Activated naive CD8-positive, alpha-beta T cell treated with anti-CD3 and anti-CD28 coated beads, Interleukin-2, amount 50 U/mL, for 16 hours (primary cell): Measurements from ENCODE around the gene BRAP.
"Not testable (repeated sequence)": the region's sequence is repeated elsewhere in the genome, so short reads cannot be mapped to it uniquely, and the experiment has no call there.

ENCODE experiments used
- DNase-seq: peaks from one replicate; pipeline ENCODE4 v3.0.0-alpha.2; 2020; ENCODE audit warnings: low read depth, low spot score

The BRAP gene

DNA sequence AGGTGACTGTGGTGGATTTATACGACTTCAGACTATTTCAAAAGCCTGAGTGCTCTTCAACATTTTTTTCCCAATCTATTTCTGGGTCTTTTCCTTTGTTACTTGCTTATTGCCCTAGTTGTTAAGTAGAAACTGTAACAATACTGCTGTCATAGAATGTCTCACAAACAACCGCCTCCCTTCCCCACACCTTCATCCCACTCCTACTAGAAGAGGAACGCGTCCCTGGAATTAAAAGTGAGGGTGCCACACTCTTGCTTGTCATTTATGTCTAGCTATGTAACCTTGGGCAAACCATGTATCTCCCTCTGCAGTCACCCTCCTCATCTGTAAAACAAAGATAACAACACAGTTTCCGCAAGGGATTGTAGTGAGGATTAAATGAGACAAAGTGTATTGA is 8.6 kb downstream of the BRAP start:
- DNase-seq: no peak

- no peak for DNase-seq
Measured at GRCh38 chr12:111673503-111673902, 12.3 kb downstream of the BRAP start.

GRCh38 chr12:111672822-111673381 is 12.9 kb downstream of the BRAP start:
- no peak for DNase-seq

DNA sequence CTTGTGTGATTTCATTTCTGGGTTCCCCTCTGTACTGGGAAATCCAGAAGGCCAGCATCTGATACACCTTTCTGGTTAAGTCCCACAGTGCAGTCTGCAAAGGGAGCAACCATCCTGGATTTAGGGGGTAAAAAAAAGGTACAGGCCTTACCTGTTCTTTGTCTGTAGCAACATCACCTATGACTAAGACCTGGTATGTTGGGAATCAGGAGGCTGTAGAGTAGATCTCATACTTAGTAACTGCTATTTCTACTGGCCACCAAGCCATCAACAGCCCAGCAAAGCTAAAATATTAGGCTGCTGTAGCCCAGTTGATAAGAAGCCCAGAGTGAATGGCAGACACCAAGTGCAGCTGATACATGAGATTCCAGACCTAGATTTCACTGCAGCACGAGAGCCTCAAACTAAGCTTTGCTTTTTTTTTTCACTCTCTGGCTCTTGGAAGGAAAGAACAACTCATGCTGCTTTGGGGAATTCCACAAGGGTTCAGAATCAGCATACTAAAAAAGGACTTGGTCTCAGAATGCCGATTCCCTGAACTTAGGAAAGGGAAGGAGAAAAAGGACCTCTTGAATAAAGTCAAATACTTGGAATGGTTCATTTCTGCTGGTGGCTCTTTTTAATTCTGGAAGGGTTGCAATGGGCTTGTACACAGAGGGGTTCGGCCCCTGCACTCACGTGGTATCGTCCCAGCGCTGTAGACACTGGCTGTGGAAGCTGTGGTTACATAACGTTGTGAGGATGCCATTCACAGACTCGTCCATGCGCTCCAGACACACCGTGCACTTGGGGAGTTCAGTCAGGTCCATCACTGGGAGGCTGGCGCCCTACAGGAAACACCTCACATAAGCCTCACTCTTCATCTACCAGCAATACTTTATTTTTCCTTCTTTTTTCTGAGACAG is 20.5 kb downstream of the BRAP start:
- no peak for DNase-seq

DNA sequence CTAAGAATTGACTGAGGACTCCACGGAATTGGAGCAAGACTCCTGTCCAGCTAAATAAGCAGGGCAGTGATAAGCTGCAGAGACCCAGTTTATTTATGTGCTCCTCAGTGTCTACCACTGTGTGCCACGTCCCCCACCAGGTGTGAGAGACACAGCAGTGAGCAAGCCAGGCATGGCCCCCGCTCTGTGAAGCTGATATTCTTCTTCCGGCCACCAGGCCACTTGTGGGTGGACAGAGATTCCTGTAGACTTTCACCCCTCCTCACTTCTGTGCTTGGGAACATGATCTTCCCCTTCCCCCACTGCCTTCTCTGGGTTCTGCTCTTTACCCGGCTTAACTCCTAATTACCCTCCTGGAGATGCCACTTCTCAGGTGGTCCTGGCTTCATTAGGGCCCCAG is 21.3 kb downstream of the BRAP start:
- no peak for DNase-seq

GRCh38 chr12:111656016-111656415 is 29.7 kb downstream of the BRAP start:
- no peak for DNase-seq

- no peak for DNase-seq
Measured at GRCh38 chr12:111655356-111655755, 30.4 kb downstream of the BRAP start.

- no peak for DNase-seq
Measured at GRCh38 chr12:111653596-111653995, 32.2 kb downstream of the BRAP start.

GRCh38 chr12:111652530-111652929 is 33.2 kb downstream of the BRAP start:
- not testable (repeated sequence) for DNase-seq

DNA sequence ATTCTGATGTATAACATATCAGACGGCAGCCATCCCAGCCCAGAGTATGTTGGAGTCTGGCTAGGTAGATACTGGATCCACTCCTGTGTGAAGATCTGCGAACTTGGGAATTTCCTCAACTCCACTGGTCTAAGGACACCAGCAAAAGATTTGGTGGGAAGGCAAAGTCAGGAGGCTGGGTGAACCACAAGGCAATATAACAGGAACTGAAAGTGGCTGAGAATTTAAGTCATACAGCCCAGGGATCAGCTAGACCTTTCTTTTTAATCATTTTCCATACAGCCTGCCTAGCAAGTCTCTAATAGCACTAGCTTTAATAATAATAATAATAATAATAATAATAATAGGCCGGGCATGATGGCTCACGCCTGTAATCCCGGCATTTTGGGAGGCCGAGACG is 34.8 kb downstream of the BRAP start:
- no peak for DNase-seq

- DNase-seq: no peak
Measured at GRCh38 chr12:111645433-111645832, 40.3 kb downstream of the BRAP start.

- DNase-seq: no peak
Measured at GRCh38 chr12:111643427-111643826, 42.3 kb downstream of the BRAP start.

- no peak for DNase-seq
Measured at GRCh38 chr12:111642681-111643426, 42.9 kb downstream of the BRAP start.

DNA sequence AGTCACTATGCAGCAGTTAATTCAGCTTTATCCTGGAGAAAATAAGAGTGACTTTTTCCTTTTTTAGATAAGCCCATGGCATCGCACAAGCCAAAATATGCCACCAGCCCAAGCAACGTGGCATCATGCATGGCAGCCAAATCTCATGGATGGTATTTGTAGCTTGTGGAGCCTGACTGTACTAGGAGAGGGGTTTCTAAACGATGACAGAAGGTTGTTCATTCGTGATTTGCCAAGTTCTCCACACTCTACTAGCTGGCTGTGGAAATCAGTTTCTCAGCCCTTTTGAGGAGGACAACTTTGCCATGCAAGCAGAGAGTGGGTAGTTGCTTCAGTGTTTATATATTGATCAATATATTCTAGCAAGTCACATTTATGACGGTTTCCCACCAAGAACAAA is 45.2 kb downstream of the BRAP start:
- DNase-seq: no peak

DNA sequence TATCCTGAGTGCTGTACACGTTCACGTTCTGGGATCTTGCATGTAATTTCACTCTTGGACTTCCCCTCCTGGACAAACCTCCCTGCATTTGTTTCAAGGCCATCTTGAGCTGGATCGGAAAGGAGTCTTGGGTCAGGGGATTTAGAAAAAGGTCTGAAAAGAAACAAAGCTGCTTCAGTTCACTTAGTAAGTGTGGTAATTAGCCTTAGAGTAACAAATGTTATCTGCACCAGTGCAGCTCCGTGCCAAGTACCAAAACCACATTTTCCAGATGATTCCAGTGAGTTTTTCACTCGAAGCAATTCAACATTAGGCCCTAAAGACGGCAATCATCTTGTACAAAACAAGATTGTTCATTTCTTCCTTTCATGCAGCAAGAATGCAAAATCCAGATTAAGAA is 47.2 kb downstream of the BRAP start:
- DNase-seq: no peak

- no peak for DNase-seq
Measured at GRCh38 chr12:111636209-111636945, 49.4 kb downstream of the BRAP start.

GRCh38 chr12:111635524-111635923 is 50.2 kb downstream of the BRAP start:
- no peak for DNase-seq

DNA sequence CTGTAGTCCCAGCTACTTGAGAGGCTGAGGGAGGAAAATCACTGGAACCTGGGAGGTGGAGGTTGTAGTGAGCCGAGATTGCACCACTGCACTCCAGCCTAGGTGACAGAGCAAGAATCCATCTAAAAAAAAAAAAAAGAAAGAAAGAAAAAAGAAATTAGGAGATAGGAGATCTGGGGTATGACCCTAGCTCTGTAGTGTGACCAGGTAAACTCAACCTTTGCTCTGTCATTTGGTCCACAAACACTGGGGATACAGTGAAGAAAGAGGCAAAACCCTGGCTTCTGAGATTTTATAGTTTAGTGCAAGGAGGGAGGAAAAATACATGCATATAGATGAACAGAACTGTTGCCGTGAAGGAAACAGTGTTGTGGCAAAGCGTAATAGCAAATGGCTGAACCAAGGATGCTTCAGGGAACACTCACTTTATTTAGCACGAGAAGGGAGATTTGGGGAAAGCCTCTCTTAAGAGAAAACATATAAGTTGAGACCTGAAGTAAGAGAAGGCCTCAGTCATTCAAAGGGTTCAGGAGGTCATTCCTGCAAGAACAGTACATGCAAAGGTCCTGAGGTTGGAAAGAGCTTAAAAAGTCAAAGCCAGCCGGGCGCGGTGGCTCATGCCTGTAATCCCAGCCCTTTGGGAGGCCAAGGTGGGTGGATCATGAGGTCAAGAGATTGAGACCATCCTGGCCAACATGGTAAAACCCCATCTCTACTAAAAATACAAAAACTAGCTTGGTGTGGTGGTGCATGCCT is 57.1 kb downstream of the BRAP start:
- no peak for DNase-seq

GRCh38 chr12:111626230-111626629 is 59.5 kb downstream of the BRAP start:
- DNase-seq: no peak

DNA sequence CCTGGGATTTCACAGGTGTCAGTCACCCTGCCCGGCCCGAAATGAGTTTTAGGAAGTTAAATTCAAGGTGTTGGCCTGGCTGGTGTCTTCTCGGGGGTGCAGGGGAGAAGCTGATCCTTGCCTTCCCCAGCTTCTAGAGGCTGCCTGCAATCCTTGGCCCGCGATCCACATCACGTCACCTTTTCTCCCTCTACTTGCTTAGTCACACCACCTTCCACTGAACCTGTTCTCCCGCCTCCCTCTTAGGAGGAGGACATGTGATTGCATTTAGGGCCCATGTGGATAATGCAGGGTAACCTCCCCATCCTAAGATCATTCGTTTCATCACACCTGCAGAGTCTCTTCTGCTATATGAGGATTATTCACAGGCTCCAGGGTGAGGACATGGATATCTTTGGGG is 61.2 kb downstream of the BRAP start:
- DNase-seq: no peak

DNA sequence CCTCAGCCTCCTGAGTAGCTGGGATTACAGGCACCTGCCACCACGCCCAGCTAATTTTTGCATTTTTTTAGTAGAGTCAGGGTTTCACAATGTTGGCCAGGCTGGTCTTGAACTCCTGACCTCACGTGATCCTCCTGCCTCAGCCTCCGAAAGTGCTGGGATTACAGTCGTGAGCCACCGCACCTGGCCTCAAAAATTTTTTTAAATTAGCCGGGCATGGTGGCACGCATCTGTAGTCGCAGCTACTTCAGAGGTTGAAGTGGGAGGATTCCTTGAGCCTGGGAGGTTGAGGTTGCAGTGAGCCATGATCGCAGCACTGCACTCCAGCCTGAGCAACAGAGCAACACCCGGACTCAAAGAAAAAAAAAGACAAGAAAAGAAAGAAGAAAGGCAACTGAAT is 67.9 kb downstream of the BRAP start:
- not testable (repeated sequence) for DNase-seq
